ENCODE data around the gene NPEPL1.
"Not testable (repeated sequence)": the region's sequence is repeated elsewhere in the genome, so short reads cannot be mapped to it uniquely, and the experiment has no call there.

The NPEPL1 gene

GRCh38 chr20:58753267-58753921 lies 60.8 kb downstream of the NPEPL1 start:
- H3K9me3 Mint-ChIP-seq: no peaks in the 10 kb centered on the region
- peaks cover 23% of the 10 kb centered on the region for H3K27me3 Mint-ChIP-seq
- H3K4me1 Mint-ChIP-seq (ENCODE audit: low read depth): no peaks in the 10 kb centered on the region
- no peak overlapping the region for H3K4me3 Mint-ChIP-seq
- H3K36me3 Mint-ChIP-seq (ENCODE audit: low read depth): no peaks in the 10 kb centered on the region
- no peak overlapping the region for H3K27ac Mint-ChIP-seq

DNA sequence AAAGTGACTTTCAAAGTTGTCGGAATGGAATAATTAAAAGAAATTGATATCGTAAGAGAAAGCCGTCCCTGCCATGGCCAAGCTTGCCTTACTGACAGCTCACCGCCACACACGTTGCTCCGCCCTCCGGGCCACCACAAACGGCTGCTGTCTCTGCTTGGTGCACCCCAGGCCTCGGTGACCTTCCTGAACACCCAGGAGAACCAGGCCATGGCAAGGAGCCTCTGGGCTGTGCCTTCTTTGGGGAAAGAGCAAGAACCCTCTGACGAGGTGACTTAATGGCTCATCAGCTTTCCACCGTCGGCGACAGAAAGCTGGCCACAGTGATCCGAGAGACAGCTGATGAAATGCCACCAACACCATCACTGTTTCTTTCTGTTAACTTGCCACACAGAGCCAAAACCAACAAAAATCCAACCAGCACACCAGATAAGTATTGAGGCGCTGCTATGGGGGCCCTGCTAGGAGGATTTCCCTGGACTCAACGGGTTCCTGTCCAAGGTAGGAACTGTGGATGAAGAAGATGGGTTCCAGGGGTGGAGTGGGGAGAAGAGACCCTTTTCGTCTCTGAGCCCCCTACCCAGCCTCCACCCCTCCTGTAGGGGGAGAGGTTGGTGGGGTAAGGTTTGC lies 61.4 kb downstream of the NPEPL1 start:
- H3K9me3 Mint-ChIP-seq: no peaks in the 10 kb centered on the region
- no peaks in the 10 kb centered on the region for H3K4me1 Mint-ChIP-seq (ENCODE audit: low read depth)
- no peak overlapping the region for H3K27ac Mint-ChIP-seq
- no peaks in the 10 kb centered on the region for H3K36me3 Mint-ChIP-seq (ENCODE audit: low read depth)
- H3K27me3 Mint-ChIP-seq: peaks cover 18% of the 10 kb centered on the region
- no peak overlapping the region for H3K4me3 Mint-ChIP-seq

DNA sequence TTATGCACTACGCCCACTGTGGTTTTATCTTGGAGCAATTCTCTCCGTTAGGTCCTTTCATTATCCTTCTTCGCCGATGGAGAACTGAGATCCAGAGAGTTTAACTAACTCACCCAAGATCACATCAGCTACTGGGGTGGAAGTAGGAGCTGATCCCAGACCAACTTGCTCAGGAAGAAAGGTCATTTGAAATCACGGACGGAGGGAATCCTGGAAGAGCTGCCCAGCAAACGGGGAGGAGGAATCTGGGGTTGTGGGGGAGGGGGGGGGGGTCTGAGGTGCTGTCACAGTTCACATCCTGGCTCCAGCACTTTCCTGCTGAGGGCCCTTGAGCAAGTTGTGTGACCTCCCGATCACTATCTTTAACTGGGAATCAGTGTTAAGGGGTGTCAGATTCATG lies 62.0 kb downstream of the NPEPL1 start:
- Mint-ChIP-seq H3K36me3 (ENCODE audit: low read depth) (no peaks in the 10 kb centered on the region), H3K4me3 (no peak overlapping the region), H3K27ac (no peak overlapping the region), H3K4me1 (ENCODE audit: low read depth) (no peaks in the 10 kb centered on the region), H3K27me3 (peaks cover 16% of the 10 kb centered on the region), H3K9me3 (no peaks in the 10 kb centered on the region)

- Mint-ChIP-seq H3K36me3 (ENCODE audit: low read depth) (no peaks in the 10 kb centered on the region), H3K27ac (no peak overlapping the region), H3K27me3 (peaks cover 16% of the 10 kb centered on the region)
These were observed 62.6 kb downstream of the NPEPL1 start for GRCh38 chr20:58755062-58755697.

DNA sequence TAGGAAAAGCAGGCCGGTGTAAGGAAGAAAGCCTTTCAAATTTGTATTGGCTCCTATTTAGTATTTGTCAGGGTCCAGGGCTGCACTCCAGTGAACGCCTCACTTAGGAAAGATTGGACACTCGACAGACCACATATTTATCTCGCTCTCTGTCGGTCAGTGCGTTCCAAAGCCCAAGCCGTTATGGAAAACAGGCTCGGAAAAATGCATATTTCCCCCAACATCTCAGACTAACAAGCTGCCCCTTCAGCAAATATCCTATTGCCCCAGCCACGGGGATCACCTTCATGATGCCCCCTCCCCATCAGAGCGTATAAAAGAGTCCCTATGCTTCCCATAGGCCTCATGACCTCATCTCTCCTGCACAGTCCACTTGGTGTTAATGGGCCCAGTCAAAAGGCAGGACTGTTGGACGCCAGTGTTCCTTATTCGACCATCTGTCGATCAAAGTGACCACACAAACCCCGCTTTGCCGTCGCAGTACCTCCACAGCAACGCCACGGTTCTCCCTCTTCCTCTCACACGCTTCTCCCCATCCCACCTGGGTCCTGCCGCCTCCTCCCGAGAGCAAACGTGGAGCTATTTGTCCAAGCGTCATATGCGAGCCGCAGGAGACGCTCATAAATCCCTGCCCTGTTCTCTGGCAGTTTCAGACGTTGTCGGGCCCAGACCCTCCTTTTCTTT lies 63.3 kb downstream of the NPEPL1 start:
- Mint-ChIP-seq H3K4me3 (no peak overlapping the region), H3K27ac (no peak overlapping the region), H3K27me3 (peaks cover 17% of the 10 kb centered on the region), H3K4me1 (ENCODE audit: low read depth) (no peaks in the 10 kb centered on the region), H3K9me3 (no peaks in the 10 kb centered on the region), H3K36me3 (ENCODE audit: low read depth) (no peaks in the 10 kb centered on the region)

More at GRCh38 chr20:58755062-58755697, 62.6 kb downstream of the NPEPL1 start:
- no peaks in the 10 kb centered on the region for H3K4me1 Mint-ChIP-seq (ENCODE audit: low read depth)
- no peaks in the 10 kb centered on the region for H3K9me3 Mint-ChIP-seq
- no peak overlapping the region for H3K4me3 Mint-ChIP-seq

- Mint-ChIP-seq H3K36me3 (ENCODE audit: low read depth) (no peaks in the 10 kb centered on the region), H3K9me3 (no peaks in the 10 kb centered on the region)
These were observed 63.8 kb downstream of the NPEPL1 start for GRCh38 chr20:58756450-58756775.

GRCh38 chr20:58757647-58758046 lies 65.0 kb downstream of the NPEPL1 start:
- H3K9me3 Mint-ChIP-seq; H3K36me3 Mint-ChIP-seq (ENCODE audit: low read depth); H3K4me1 Mint-ChIP-seq (ENCODE audit: low read depth); H3K27ac Mint-ChIP-seq; H3K4me3 Mint-ChIP-seq: not testable (repeated sequence)
- H3K27me3 Mint-ChIP-seq: peaks cover 25% of the 10 kb centered on the region

More at GRCh38 chr20:58756450-58756775, 63.8 kb downstream of the NPEPL1 start:
- Mint-ChIP-seq H3K4me1 (ENCODE audit: low read depth) (no peaks in the 10 kb centered on the region), H3K27me3 (peaks cover 17% of the 10 kb centered on the region), H3K27ac (no peak overlapping the region), H3K4me3 (no peak overlapping the region)

DNA sequence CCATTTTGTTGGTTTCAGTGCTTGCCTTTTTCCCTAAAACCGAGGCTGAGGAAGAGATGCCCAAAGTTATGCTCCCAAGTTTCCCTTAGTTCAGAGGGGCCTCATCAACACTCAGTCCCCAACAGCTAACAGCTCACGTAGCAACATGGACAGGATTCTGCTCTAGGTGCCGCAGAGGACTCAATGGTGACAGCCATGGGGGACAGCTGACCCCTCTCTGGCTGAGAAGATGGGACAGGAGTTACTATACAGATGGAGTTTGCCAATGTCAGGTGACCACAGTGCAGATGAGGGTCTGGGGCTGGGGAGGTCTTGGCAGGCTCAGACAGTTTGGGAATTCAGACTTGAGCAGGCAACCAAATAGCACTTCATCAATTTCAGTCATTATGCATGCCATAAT lies 67.3 kb downstream of the NPEPL1 start:
- H3K4me3 Mint-ChIP-seq: no peak overlapping the region
- peaks cover 39% of the 10 kb centered on the region for H3K27me3 Mint-ChIP-seq
- no peaks in the 10 kb centered on the region for H3K36me3 Mint-ChIP-seq (ENCODE audit: low read depth)
- H3K9me3 Mint-ChIP-seq: no peaks in the 10 kb centered on the region
- no peak overlapping the region for H3K27ac Mint-ChIP-seq
- no peaks in the 10 kb centered on the region for H3K4me1 Mint-ChIP-seq (ENCODE audit: low read depth)

DNA sequence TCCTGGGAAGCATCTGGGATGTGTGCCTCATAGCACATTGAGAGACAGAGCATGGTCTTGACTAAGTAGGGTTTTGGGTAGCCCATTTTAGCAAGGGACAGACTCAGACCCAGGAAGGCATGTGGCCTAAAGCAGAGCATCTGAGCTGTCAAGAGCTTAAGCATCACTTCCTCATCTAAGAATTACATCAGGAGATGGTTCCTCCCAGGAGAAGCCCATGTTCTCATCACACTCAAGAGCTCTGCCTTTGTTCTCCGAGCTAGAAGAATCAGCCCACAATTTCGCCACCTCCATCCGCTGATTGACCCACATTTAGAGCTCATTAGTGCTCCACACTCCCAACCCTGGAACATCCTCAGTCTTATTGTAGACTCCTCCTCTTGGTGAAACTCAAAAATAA lies 68.3 kb downstream of the NPEPL1 start:
- peaks cover 43% of the 10 kb centered on the region for H3K27me3 Mint-ChIP-seq
- H3K27ac Mint-ChIP-seq: no peak overlapping the region
- H3K36me3 Mint-ChIP-seq (ENCODE audit: low read depth): no peaks in the 10 kb centered on the region

DNA sequence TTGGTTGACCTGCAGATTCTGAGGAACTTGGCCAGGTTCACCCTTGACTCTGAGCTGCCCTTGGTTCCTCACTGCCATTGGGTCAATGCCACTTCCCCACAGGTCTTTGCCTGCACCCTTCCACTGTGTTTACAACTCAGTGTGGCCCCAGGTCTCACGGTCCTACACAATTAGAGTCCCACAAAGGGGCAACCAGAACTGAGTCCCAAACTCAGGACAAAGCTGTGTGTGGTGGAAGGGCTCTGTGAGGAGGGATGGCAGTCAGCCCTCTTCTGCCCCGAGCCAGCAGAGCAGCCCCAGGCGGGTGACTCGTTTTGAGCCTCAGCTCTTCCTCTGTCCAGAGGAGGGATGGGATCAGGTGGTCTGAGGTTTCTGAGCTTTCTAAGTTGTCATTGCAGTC lies 69.5 kb downstream of the NPEPL1 start:
- H3K36me3 Mint-ChIP-seq (ENCODE audit: low read depth): no peaks in the 10 kb centered on the region
- H3K27ac Mint-ChIP-seq: no peak overlapping the region
- H3K4me3 Mint-ChIP-seq: no peak overlapping the region
- H3K4me1 Mint-ChIP-seq (ENCODE audit: low read depth): no peaks in the 10 kb centered on the region
- peaks cover 44% of the 10 kb centered on the region for H3K27me3 Mint-ChIP-seq
- H3K9me3 Mint-ChIP-seq: no peaks in the 10 kb centered on the region

More for the DNA sequence above, 68.3 kb downstream of the NPEPL1 start:
- Mint-ChIP-seq H3K4me3 (no peak overlapping the region), H3K9me3 (no peaks in the 10 kb centered on the region), H3K4me1 (ENCODE audit: low read depth) (no peaks in the 10 kb centered on the region)

- Mint-ChIP-seq H3K4me3 (no peak overlapping the region), H3K27ac (no peak overlapping the region), H3K36me3 (ENCODE audit: low read depth) (no peaks in the 10 kb centered on the region), H3K4me1 (ENCODE audit: low read depth) (no peaks in the 10 kb centered on the region), H3K27me3 (peaks cover 47% of the 10 kb centered on the region), H3K9me3 (no peaks in the 10 kb centered on the region)
These were observed 70.5 kb downstream of the NPEPL1 start for GRCh38 chr20:58763076-58763475.
